GM18517 (cell line): ENCODE results near the gene CENPX.

ENCODE experiments used
- ATAC-seq: cut with Tn5 transposase; IDR thresholded peaks from one replicate; pipeline ENCODE4 v1.9.1; 2021; ENCODE audit warnings: mild to moderate bottlenecking, moderate library complexity; ENCODE audit not compliant: unreplicated experiment

CENPX gene

DNA sequence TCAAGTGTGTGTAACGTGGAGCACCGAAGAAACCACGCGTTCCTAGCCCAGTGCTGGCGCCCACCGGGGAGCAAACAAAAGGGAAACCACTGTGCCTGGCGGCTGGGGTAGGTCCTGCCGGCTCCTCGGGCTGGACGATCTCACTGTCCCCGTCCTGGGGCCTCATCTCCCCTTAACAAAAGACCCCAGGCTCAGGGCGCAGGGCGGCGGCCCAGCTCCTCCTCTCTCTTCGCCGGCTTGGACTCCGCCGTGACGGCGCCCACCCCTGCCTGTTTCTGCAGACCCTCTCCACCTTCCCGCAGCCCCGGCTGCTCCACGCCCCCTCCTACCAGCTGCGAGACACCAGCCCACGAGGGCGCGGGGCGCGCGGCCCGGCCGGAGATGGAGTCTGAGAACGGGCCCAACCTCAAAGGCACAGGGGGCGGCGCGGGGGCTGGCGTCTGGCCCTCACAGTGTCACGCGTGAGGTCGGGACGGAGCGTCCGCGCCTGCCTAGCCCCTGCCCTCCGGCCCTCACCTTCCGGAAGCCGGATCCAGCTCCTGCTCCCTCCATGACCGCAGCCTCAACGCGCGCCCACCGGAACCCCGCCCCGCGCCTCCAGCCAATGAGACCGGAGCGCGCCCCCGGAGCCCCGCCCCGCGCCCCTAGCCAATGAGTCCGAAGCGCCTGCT is at the start of gene CENPX:
CENPX (minus strand) TSS at position 569 of the 671 bp plus-strand sequence; CDS start at position 552, 17 bp downstream.
- peak; percentile 14 for ATAC-seq

DNA sequence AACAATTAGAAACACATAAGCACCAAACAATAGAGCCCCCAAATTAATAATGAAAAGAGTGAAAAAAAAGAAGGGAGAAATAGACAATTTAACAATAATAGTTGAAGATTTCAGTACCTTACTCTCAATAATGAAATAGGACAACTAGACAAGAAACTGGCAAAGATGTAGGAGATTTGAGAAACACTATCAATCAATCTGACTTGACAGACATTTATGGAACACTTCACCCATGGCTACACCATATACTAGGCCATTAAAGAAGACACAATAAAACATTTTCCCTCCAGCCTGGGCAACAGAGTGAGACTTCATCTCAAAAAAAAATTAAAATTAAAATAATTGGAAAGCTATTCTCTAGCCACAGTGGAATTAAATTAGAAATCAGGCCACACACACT is 47.9 kb upstream of the CENPX start:
- no peak for ATAC-seq

- no peak for ATAC-seq
Observed at GRCh38 chr17:82065638-82066303, 43.1 kb upstream of the CENPX start, which contains the start of gene DUS1L. TSS of gene DUS1L (minus strand) at chr17:82065804. CDS start at chr17:82065059, 745 bp downstream.

- ATAC-seq: no peak
Observed at GRCh38 chr17:82065193-82065637, 42.5 kb upstream of the CENPX start.

GRCh38 chr17:82064433-82065192 is 41.9 kb upstream of the CENPX start:
- ATAC-seq: no peak

DNA sequence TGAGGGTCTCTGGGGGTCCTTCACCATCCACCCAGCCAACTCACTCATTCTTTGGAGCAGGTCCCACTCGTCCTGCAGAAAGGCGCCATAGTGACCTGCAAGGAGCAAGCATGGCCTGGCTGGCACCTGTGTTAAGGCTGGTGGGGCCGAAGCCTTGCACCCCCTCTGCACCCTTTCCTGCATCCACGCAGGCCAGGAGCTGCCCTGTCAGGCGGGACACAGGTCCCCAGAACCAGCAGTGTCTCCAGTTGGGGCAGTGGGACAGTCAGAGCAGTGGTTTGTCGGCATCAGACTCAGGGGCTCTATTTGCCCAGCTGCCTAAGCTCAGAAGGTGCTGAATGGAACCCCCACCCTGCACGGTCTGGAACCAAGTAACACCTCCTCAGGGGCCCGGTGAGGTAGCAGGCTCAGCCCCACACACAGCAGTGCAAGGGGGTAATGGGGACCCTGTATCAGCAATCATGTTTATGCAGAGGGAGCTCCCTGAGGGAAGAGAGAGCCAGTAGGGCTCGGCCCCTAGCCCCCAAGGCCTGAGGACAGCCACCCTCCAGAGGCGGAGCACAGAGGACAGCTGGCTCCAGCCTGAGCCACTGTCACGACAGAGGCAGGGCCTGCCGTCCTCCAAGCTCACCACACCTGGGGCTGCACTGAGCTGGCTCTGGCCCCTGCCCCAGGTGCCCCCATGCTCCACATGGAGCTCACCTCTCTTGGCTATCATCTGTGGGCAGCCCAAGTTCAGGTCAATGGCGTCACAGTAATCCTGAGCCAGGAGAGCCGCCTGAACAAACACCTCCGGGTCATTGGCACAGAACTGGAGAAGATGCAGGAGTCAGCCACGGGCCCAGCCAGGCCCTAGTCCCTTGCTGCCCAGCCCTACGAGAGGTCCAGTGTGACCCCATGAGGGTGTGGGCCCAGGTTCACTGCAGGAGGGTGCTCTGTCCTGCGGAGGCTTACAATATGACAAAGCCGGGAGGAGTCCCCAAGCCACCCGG is 41.0 kb upstream of the CENPX start:
- ATAC-seq: no peak

GRCh38 chr17:82062984-82063368 is 40.3 kb upstream of the CENPX start:
- ATAC-seq: no peak

- no peak for ATAC-seq
Observed at GRCh38 chr17:82062076-82062983, 39.7 kb upstream of the CENPX start.

DNA sequence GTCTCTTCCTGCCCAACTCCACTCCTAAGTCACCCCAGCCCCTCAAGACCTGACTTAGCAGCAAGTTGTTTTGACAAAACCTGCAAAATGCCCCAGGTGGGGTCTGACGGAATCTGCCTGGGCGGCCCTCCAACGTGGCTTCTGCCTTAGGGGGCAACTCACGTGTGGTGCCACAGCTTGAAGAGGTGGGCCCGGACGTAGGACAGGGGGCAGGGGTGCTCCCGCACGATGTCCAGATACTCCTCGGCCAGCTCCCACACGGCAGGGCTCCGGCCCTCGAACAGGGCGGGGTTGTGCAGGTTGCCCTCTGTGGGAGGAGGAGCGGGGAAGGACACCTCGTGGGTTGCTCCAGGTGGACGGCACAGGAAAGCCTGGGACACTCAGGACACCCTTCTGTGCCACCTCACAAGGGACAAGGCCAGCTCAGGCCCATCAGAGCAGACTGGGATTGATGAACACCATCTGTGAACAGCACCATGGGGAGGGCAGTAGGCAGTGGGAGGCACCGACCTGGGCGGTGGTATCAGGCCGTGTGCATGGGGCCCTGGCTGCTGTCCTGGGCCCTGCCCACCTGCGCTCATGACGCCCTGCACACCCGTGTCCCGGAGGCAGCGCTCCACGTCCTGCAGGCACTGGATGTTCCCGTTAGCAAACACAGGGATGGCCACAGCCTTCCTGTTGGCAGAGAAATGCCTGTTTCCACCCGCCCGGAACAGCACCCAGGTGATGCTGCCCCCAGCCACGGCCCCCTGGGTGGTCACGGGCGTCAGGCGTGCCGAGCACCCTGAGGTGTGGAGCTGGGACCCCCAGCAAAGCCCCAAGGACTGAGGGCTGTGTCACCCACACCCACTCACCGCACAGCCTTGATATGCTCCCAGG is 38.6 kb upstream of the CENPX start:
- no peak for ATAC-seq

GRCh38 chr17:82060614-82061013 is 37.9 kb upstream of the CENPX start:
- no peak for ATAC-seq

- ATAC-seq: no peak
Observed at GRCh38 chr17:82060001-82060380, 37.3 kb upstream of the CENPX start.

DNA sequence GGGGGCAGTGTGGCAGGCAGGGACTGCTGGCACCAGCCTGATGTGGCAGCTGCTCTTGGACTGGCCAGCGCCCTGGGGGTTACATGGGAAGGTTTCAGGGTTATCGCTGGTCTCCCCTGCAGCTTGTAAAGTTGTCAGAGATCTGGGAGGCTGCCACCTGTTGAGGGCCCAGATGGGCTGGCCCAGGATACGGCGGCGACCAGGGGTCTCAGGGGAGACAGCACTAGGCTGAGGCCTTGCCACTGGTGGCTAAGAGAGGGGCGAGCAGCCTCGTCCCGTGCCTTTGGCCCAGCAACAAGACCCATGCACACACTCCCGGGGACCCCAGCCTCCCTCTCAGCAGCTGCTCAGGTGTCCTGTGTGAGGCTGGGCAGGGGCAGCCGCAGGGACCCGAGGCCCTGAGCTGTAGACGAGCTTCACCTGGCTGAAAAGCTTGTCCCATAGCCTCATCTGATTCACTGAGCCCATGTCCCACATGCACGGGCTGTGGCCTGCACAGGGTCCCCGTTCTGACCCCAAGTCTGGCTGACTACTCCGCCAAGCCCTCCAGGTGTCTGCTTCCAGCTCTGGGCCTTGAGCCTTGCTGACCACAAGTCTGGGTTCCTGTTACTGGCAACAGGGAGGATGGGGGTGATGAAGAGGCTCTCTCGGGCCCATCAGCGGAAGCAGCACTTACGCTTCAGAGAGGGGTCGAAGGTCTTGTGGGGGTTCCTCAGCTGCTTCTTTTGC is 36.8 kb upstream of the CENPX start:
- ATAC-seq: no peak

DNA sequence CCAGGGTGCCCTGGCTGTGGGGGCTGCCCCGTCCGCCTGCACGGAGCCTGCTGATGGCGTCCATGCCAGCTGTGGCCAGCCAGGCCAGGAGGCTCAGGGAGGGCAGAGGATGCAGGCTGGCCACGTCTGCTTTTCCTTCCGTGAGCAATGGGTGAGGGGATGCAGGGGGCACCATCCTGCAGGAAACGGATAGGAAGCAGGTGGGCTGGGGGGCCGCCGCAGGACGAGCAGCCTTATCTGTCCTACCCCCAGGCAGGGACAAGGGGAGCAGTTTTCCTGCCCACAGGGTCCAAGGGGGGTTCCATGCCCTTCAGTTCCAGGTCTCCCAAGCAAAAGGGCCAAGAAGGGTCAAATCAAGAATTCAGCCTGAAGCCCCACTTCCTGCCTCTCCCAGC is 36.2 kb upstream of the CENPX start:
- ATAC-seq: no peak

DNA sequence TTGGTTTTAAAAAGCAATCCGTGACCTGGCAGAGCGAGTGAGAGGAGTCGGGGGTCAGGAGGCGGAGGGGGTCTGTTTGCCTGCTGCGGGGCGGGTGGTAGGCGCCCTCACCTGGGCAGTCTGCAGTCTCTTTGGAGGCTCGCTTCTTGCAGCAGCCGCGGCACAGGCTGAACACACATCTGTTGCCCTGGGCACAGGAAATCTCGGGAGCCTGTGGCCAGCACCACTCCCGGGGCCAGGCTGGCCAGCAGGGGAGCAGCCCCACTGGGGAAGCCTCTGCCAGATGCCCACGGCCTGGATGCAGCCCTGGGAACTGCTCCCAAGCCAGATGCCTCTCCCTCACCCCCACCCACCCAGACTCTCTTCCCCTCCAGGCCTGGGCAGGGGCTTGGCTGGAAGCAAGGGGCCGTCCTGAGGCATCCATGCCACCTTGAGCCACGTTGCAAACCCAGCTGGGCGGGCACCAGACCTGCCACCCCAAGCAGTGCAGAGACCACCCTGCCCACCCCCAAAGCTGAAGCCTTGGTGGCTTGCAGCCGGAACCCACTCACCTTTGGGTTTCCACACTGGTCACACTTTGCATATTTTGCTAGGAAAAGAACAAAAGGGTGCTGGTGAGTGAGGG is 35.7 kb upstream of the CENPX start:
- ATAC-seq: no peak

DNA sequence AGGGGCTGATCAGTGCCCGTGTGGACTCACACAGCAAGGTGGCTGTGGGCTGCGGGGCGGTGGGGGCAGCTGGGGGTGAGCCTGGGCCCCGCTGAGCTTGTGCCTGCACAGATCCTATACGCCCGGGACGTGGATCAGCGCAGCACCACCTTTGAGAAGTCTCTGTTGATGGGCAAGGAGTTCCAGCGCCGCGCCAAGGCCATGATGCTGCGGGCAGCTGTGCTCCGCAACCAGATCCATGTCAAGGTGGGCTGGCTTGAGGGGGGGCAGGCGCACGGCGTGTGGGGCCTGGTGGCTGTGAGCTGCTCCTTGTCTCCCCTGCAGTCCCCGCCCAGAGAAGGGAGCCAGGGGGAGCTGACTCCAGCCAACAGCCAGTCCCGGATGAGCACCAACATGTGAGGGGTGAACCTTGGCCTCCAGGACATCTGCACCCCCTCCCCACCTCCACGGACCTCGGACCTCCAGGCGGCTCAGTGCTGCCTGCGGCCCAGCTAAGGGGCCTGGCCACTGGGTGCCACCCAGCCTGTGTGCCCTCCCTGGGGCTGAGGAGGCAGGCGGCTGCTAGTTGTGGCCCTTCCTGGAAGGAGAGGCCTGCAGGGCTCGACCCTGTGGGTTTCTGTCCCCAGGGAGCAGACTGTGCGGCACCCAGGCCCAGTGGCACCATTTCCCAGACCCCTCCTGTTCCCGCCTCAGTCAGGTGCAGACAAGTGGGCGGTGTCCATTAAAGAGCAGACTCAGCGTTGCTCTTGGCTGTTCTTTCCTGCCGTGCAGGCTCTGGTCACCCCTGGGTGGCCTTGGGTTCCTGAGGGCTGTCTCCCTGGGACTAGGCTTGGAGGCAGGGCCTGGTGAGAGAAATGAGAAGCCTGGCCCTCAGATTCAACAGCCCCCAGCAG is 34.3 kb upstream of the CENPX start:
- ATAC-seq: no peak

DNA sequence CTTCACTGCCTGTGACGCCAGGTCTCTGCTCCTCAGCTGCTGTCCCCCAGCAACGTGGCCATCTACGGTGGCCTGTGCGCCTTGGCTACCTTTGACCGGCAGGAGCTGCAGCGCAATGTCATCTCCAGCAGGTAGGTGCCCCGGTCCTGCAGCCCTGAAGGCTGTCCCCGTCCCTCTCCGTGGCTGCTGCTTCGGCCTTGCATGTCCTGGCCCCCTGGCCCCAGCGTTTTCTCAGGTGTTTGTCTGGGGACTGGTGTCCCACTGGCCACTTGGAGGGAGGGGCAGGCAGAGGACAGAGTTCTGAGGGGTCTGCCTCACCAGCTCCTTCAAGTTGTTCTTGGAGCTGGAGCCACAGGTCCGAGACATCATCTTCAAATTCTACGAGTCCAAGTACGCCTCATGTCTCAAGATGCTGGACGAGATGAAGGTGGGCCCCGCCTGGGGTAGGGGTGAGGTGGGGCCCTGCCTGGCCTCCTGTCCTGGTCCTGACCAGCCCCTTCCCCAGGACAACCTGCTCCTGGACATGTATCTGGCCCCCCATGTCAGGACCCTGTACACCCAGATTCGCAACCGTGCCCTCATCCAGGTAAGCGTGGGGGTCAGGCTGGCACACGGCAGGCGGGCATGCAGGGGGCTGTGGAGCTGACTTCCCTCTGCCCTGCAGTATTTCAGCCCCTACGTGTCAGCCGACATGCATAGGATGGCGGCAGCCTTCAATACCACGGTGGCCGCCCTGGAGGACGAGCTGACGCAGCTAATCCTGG is 33.5 kb upstream of the CENPX start:
- ATAC-seq: no peak
